Neural cell (in vitro differentiated cells): ENCODE data around the gene GARIN5A. TPM values are rescaled to one million over a fixed set of nuclear protein-coding genes. Genes with fewer than 3 reads are reported as not detected.

Experiments
- H2AFZ ChIP-seq: fragments of 200-600, 300-800 bp; sonication (generic), shearing (Covaris generic); 2 replicates; pipeline ENCODE4 v1.6.0; 2014; ENCODE audit warnings: low read depth, mild to moderate bottlenecking, antibody characterized with exemption, low read length, moderate library complexity
- H3F3A ChIP-seq: fragments of 200-600 bp; shearing (Covaris generic); 2 replicates; pipeline ENCODE4 v1.6.1; 2016; ENCODE audit warnings: mild to moderate bottlenecking, moderate library complexity, mixed read lengths, antibody characterized with exemption, low read length; ENCODE audit not compliant: insufficient read depth, poor library complexity, severe bottlenecking
- H3K27ac ChIP-seq: fragments of 200-600, 300-800 bp; sonication (generic), shearing (Covaris generic); 2 replicates; pipeline ENCODE4 v1.5.1; 2014; ENCODE audit warnings: mild to moderate bottlenecking, low read length, moderate library complexity
- H3K27me3 ChIP-seq: fragments of 300-800, 200-600 bp; sonication (generic), shearing (Covaris generic); 2 replicates; pipeline ENCODE4 v1.6.0; 2014; ENCODE audit warnings: mild to moderate bottlenecking, low read depth, low read length, moderate library complexity; ENCODE audit not compliant: insufficient read depth
- H3K36me3 ChIP-seq: fragments of 300-800, 200-600 bp; sonication (generic), shearing (Covaris generic); 2 replicates; pipeline ENCODE4 v1.5.1; 2014; ENCODE audit warnings: mild to moderate bottlenecking, antibody characterized with exemption, low read length, moderate library complexity; ENCODE audit not compliant: insufficient read depth
- H3K4me2 ChIP-seq: fragments of 300-800, 200-600 bp; sonication (generic), shearing (Covaris generic); 2 replicates; pipeline ENCODE4 v1.6.0; 2014; ENCODE audit warnings: mild to moderate bottlenecking, low read length
- H3K4me3 ChIP-seq: fragments of 300-800, 200-600 bp; sonication (generic), shearing (Covaris generic); 2 replicates; pipeline ENCODE4 v1.5.1; 2014; ENCODE audit warnings: mild to moderate bottlenecking, low read length, moderate library complexity
- H3K79me2 ChIP-seq: fragments of 200-600 bp; shearing (Covaris generic); replicated peaks from 2 replicates; pipeline ENCODE4 v1.6.0; 2014; ENCODE audit warnings: mild to moderate bottlenecking, low read length, moderate library complexity; ENCODE audit not compliant: insufficient read depth
- H3K9ac ChIP-seq: fragments of 300-800, 200-600 bp; sonication (generic), shearing (Covaris generic); 2 replicates; pipeline ENCODE4 v1.6.1; 2016; ENCODE audit warnings: mild to moderate bottlenecking, low read length, mixed read lengths
- H3K9me2 ChIP-seq: fragments of 200-600 bp; shearing (Covaris generic); 2 replicates; pipeline ENCODE4 v1.6.1; 2016; ENCODE audit warnings: mild to moderate bottlenecking, low read length, mixed read lengths; ENCODE audit not compliant: insufficient read depth
- H3K9me3 ChIP-seq: fragments of 200-600, 300-800 bp; sonication (generic), shearing (Covaris generic); 2 replicates; pipeline ENCODE4 v1.6.1; 2016; ENCODE audit warnings: mild to moderate bottlenecking, mixed run types, low read length, moderate library complexity, mixed read lengths
- H4K20me1 ChIP-seq: fragments of 200-600 bp; shearing (Covaris generic); 2 replicates; pipeline ENCODE4 v1.6.1; 2016; ENCODE audit warnings: mild to moderate bottlenecking, mixed run types; ENCODE audit not compliant: insufficient read depth
- CTCF ChIP-seq: fragments of 450-650 bp; IDR thresholded peaks from 2 replicates; pipeline ENCODE4 v1.5.1; 2014; ENCODE audit warnings: antibody characterized with exemption, mild to moderate bottlenecking, moderate library complexity; ENCODE audit not compliant: poor library complexity, severe bottlenecking
- EP300 ChIP-seq: fragments of 450-650 bp; conservative IDR thresholded peaks from 2 replicates; pipeline ENCODE4 v1.6.1; 2014; ENCODE audit warnings: antibody characterized with exemption, mild to moderate bottlenecking, moderate library complexity; ENCODE audit not compliant: poor library complexity, severe bottlenecking
- EZH2 ChIP-seq: fragments of 200-600, 300-800 bp; shearing (Covaris generic), sonication (generic); IDR thresholded peaks from 2 replicates; pipeline ENCODE4 v1.6.1; 2014; ENCODE audit warnings: antibody characterized with exemption, low read length, borderline replicate concordance, mild to moderate bottlenecking; ENCODE audit not compliant: insufficient read depth, poor library complexity, severe bottlenecking
- MXI1 ChIP-seq: fragments of 450-650 bp; conservative IDR thresholded peaks from 2 replicates; pipeline ENCODE4 v1.6.1; 2014; ENCODE audit warnings: antibody characterized with exemption, mild to moderate bottlenecking; ENCODE audit not compliant: poor library complexity, severe bottlenecking
- POLR2AphosphoS5 ChIP-seq: IDR thresholded peaks from 2 replicates; pipeline ENCODE4 v1.6.1; 2012
- RAD21 ChIP-seq: fragments of 450-650 bp; conservative IDR thresholded peaks from 2 replicates; pipeline ENCODE4 v1.6.1; 2014; ENCODE audit warnings: antibody characterized with exemption, mild to moderate bottlenecking, moderate library complexity
- REST ChIP-seq: IDR thresholded peaks from 2 replicates; pipeline ENCODE4 v1.6.1; 2012; ENCODE audit warnings: borderline replicate concordance
- SMC3 ChIP-seq: fragments of 450-650 bp; conservative IDR thresholded peaks from 2 replicates; pipeline ENCODE4 v1.6.1; 2014; ENCODE audit warnings: antibody characterized with exemption, mild to moderate bottlenecking, moderate library complexity; ENCODE audit not compliant: poor library complexity
- TAF1 ChIP-seq: IDR thresholded peaks from 2 replicates; pipeline ENCODE4 v1.6.1; 2012; ENCODE audit warnings: low read depth
- polyA plus RNA-seq: library from polyadenylated mRNA; depleted of rRNA; stranded (reverse); fragments of >200 nt; gene quantifications from 2 replicates; pipeline ENCODE4 v1.2.3, GENCODE V29; 2014

The GARIN5A gene
- polyA plus RNA-seq, 1 donor from 2014 or later: 3.3 TPM

- Histone ChIP-seq H3K9me3 (no peaks in the 10 kb centered on the region), H3K27ac (no peak overlapping the region), H3K4me2 (no peak overlapping the region), H2AFZ (no peak overlapping the region), H3K27me3 (peaks cover 11% of the 10 kb centered on the region), H3F3A (no peaks in the 10 kb centered on the region), H3K9ac (no peak overlapping the region), H3K4me3 (no peak overlapping the region), H3K79me2 (no peaks in the 10 kb centered on the region), H3K9me2 (no peaks in the 10 kb centered on the region), H3K36me3 (no peaks in the 10 kb centered on the region), H4K20me1 (no peaks in the 10 kb centered on the region)
- TF ChIP-seq TAF1 (no peak), POLR2AphosphoS5 (no peak), SMC3 (no peak), MXI1 (no peak), EZH2 (no peak), REST (no peak), CTCF (no peak), RAD21 (no peak), EP300 (no peak)
Measured at GRCh38 chr19:50423279-50424113, 53.2 kb downstream of the GARIN5A start.

GRCh38 chr19:50422397-50423278, 54.0 kb downstream of the GARIN5A start:
- no peaks in the 10 kb centered on the region for H3K9me2 ChIP-seq
- no peaks in the 10 kb centered on the region for H3K9me3 ChIP-seq
- H3K36me3 ChIP-seq: no peaks in the 10 kb centered on the region
- no peak overlapping the region for H3K27ac ChIP-seq
- TF ChIP-seq MXI1 (no peak), POLR2AphosphoS5 (no peak), TAF1 (no peak), REST (no peak), EP300 (no peak), EZH2 (no peak), SMC3 (no peak), RAD21 (no peak), CTCF (no peak)
- H3K4me3 ChIP-seq: no peak overlapping the region
- H3K9ac ChIP-seq: no peak overlapping the region
- peaks cover 14% of the 10 kb centered on the region for H3K27me3 ChIP-seq
- H3K79me2 ChIP-seq: no peaks in the 10 kb centered on the region
- no peak overlapping the region for H3K4me2 ChIP-seq
- no peaks in the 10 kb centered on the region for H3F3A ChIP-seq
- H2AFZ ChIP-seq: no peak overlapping the region
- no peaks in the 10 kb centered on the region for H4K20me1 ChIP-seq
